DMS 273 (cell line): ENCODE results near the gene PLEK.
"Not testable (repeated sequence)": the region's sequence is repeated elsewhere in the genome, so short reads cannot be mapped to it uniquely, and the experiment has no call there.

Experiments used
- DNase-seq: peaks from one replicate; lab custom pipeline; 2025; ENCODE audit not compliant: unreplicated experiment; lab: John Stamatoyannopoulos, UW

PLEK gene

GRCh38 chr2:68438455-68439303 lies 73.6 kb downstream of the PLEK start:
- no peak for DNase-seq

- DNase-seq: peak; percentile 93
Measured at GRCh38 chr2:68441179-68441993, 76.3 kb downstream of the PLEK start.

- no peak for DNase-seq
Measured at GRCh38 chr2:68441994-68442322, 76.9 kb downstream of the PLEK start.

- not testable (repeated sequence) for DNase-seq
Measured at GRCh38 chr2:68446425-68446824, 81.3 kb downstream of the PLEK start.
